ENCODE measurements around the gene JARID2.

Gene JARID2

GRCh38 chr6:15389084-15389764, 143.4 kb downstream of the JARID2 start:
- peaks cover 4 to 23% (median 14%) of the 10 kb centered on the region in 11 experiments; a peak in 18 of 22 replicates for H3K36me3 ChIP-seq
- H4K20me1 ChIP-seq = peaks cover 69 to 100% (median 84%) of the 10 kb centered on the region in 11 experiments; a peak in 20 of 22 replicates
- peak overlapping the region in 10 of 11 experiments; percentile 6 to 62 (median 47); a peak in 18 of 22 replicates for H3K9ac ChIP-seq
- peaks cover 0 to 19% (median 16%) of the 10 kb centered on the region in 11 experiments; a peak in 18 of 22 replicates for H3K9me3 ChIP-seq (replicated peaks in 1 of 11)
- peak overlapping the region; percentile 75 to 88 (median 81) for H3K4me2 ChIP-seq
- peak overlapping the region in 10 of 11 experiments; percentile 13 to 67 (median 60); a peak in 18 of 22 replicates for H3K27ac ChIP-seq
- TF ChIP-seq Cebpa-rat (IDR thresholded peaks at IDR 0.05) = no peak
- peaks cover 73 to 87% (median 83%) of the 10 kb centered on the region in 10 experiments for H3K4me1 ChIP-seq
- no peaks in the 10 kb centered on the region for H3K27me3 ChIP-seq
- no peak overlapping the region for H3K4me3 ChIP-seq

DNA sequence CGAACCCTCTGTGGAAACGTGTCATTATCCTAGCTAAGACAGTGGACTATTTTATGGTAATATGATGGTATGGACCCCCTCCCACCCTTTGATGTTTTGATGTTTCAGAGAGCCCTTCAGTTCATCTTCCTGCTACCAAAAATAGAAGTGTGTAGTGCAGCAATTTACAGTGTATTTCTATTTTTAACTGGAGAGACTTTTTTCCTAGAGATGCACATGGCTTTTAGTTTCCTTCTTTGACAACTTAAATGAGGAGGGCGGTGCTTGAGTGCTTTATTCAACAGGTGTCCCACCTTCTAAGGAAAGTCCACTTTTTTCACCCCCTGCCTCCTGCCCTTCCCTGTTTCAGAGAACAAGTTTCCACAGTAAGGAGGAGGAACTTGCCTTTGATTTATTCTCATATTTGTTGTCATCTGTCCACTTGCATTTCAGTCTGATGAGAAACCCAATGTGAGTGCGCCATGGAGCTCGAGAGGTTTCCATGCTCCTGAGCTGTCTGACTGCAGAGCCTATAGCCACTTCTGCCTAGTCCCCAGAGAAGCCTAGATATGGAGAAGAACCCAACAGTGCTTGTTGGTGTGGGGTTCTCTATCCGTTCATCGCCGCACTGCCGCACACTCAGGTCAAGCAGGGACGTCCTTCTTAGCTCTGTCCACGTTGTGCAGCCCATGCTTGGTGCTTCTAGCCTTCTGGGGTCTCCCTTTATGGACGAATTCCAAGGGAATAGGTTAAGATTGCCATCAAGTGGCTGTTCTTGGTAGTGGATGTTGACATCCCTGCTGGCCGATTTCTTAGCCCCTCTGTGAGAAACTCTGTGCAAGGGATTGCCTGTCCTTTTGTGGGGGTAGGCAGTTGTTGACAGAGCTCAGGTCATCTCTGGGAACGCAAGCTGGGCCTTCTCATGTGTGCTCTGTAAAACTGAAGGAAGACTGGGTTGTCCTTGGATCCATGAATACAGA, 144.2 kb downstream of the JARID2 start:
- Histone ChIP-seq H3K27ac (peak overlapping the region in 10 of 11 experiments; percentile 13 to 67 (median 60); a peak in 20 of 22 replicates), H3K36me3 (peaks cover 4 to 28% (median 22%) of the 10 kb centered on the region in 11 experiments; a peak in 18 of 22 replicates), H4K20me1 (peaks cover 61 to 100% (median 80%) of the 10 kb centered on the region in 11 experiments; a peak in 20 of 22 replicates), H3K9me3 (replicated peaks in 1 of 11) (peaks cover 0 to 25% (median 21%) of the 10 kb centered on the region in 11 experiments; a peak in 18 of 22 replicates), H3K4me3 (peak overlapping the region in 3 of 10 experiments; percentile 3 to 15 (median 7); a peak in 3 of 20 replicates), H3K4me1 (peaks cover 65 to 78% (median 75%) of the 10 kb centered on the region in 10 experiments), H3K4me2 (peak overlapping the region; percentile 75 to 88 (median 81)), H3K27me3 (no peaks in the 10 kb centered on the region), H3K9ac (peak overlapping the region in 10 of 11 experiments; percentile 15 to 63 (median 47); a peak in 18 of 22 replicates)
- TF ChIP-seq Cebpa-rat (IDR thresholded peaks at IDR 0.05) = no peak

DNA sequence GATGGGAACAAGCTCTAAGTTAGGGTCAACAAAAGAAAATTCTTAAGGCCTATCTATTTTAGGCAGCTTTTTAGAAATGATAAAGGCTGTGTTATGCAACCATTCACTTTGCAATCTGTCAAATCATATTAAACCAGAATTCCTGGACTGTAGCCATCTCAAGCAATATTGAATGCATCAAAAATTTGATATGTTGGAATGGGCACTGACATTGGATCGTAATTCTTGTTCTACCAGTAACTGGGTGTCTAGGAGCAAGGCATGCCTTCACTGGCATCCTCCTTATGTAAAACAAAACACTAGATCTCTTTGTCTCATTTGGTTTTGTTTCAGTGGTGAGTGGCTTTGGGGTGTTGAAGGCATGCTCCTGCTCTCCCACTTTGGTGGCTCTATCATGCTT, 145.6 kb downstream of the JARID2 start:
- Histone ChIP-seq H3K4me1 (peaks cover 52 to 64% (median 61%) of the 10 kb centered on the region in 10 experiments), H3K36me3 (peaks cover 4 to 32% (median 27%) of the 10 kb centered on the region in 11 experiments; a peak in 18 of 22 replicates), H3K9ac (peak overlapping the region in 9 of 11 experiments; percentile 1 to 63 (median 34); a peak in 9 of 22 replicates), H3K27ac (peak overlapping the region in 9 of 11 experiments; percentile 24 to 67 (median 60); a peak in 12 of 22 replicates), H3K4me3 (no peak overlapping the region), H3K27me3 (no peaks in the 10 kb centered on the region), H4K20me1 (peaks cover 46 to 100% (median 72%) of the 10 kb centered on the region in 11 experiments; a peak in 20 of 22 replicates), H3K4me2 (peak overlapping the region; percentile 59 to 86 (median 80)), H3K9me3 (replicated peaks in 1 of 11) (peaks cover 0 to 31% (median 21%) of the 10 kb centered on the region in 11 experiments; a peak in 18 of 22 replicates)
- TF ChIP-seq Cebpa-rat (IDR thresholded peaks at IDR 0.05) = no peak

GRCh38 chr6:15392182-15392581, 146.3 kb downstream of the JARID2 start:
- H3K36me3 ChIP-seq = peaks cover 4 to 32% (median 27%) of the 10 kb centered on the region in 11 experiments; a peak in 18 of 22 replicates
- no peak overlapping the region for H3K4me3 ChIP-seq
- peaks cover 45 to 59% (median 55%) of the 10 kb centered on the region in 10 experiments for H3K4me1 ChIP-seq
- H3K4me2 ChIP-seq = peak overlapping the region; percentile 59 to 86 (median 80)
- no peak for TF ChIP-seq Cebpa-rat (IDR thresholded peaks at IDR 0.05)
- peaks cover 43 to 100% (median 71%) of the 10 kb centered on the region in 11 experiments; a peak in 19 of 22 replicates for H4K20me1 ChIP-seq
- H3K9me3 ChIP-seq (replicated peaks in 1 of 11) = peaks cover 0 to 31% (median 21%) of the 10 kb centered on the region in 11 experiments; a peak in 18 of 22 replicates
- peak overlapping the region in 4 of 11 experiments; percentile 20 to 67 (median 47); a peak in 4 of 22 replicates for H3K27ac ChIP-seq
- H3K9ac ChIP-seq = peak overlapping the region in 4 of 11 experiments; percentile 4 to 21 (median 19); a peak in 2 of 22 replicates
- no peaks in the 10 kb centered on the region for H3K27me3 ChIP-seq

DNA sequence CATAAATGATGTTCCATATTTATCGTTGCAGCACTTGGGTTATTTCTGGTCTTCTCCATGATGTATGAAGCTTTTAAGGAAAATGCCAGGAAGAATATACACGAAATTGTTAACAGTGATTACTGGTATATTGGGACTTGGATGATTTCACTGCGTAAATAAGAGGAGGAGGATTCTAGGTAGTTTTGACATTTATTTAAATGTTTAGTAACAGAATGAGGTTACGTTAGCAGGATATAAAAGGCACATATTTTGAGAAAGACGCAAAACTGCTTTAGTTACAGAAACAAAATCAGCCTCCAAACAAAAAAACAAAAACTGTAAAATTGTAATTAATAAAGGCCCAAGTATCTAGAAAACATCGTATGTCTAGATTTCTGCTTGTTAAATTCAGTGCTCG, 147.7 kb downstream of the JARID2 start:
- Histone ChIP-seq H3K9me3 (replicated peaks in 1 of 11) (peaks cover 0 to 31% (median 21%) of the 10 kb centered on the region in 11 experiments; a peak in 18 of 22 replicates), H3K36me3 (peaks cover 4 to 32% (median 27%) of the 10 kb centered on the region in 11 experiments; a peak in 18 of 22 replicates), H3K27me3 (no peaks in the 10 kb centered on the region), H3K4me2 (no peak overlapping the region), H3K27ac (no peak overlapping the region), H3K4me3 (no peak overlapping the region), H3K9ac (no peak overlapping the region), H4K20me1 (peaks cover 44 to 100% (median 71%) of the 10 kb centered on the region in 11 experiments; a peak in 19 of 22 replicates), H3K4me1 (peaks cover 51 to 59% (median 55%) of the 10 kb centered on the region in 10 experiments)
- TF ChIP-seq Cebpa-rat (IDR thresholded peaks at IDR 0.05) = no peak

DNA sequence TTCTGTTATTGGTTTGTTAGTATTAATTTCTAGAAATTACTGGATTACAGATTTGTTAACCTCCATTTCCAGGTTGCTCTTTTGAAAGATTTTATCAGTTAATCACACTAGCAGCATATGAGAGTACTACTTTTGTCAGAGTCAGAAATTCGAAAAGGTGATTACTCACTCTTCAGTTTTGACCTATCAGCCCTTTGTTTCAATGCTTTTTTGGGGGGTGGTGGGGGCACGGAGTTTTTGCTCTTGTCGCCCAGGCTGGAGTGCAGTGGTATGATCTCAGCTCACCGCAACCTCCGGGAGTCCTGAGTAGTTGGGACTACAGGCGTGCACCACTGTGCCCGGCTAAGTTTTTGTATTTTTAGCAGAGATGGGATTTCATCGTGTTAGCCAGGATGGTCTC, 149.2 kb downstream of the JARID2 start:
- H3K27ac ChIP-seq = no peak overlapping the region
- no peak overlapping the region for H3K4me3 ChIP-seq
- peaks cover 51 to 59% (median 55%) of the 10 kb centered on the region in 10 experiments for H3K4me1 ChIP-seq
- no peaks in the 10 kb centered on the region for H3K27me3 ChIP-seq
- H3K9ac ChIP-seq = no peak overlapping the region
- H4K20me1 ChIP-seq = peaks cover 37 to 100% (median 71%) of the 10 kb centered on the region in 11 experiments; a peak in 20 of 22 replicates
- peaks cover 0 to 31% (median 21%) of the 10 kb centered on the region in 11 experiments; a peak in 18 of 22 replicates for H3K9me3 ChIP-seq (replicated peaks in 1 of 11)
- peaks cover 4 to 32% (median 27%) of the 10 kb centered on the region in 11 experiments; a peak in 18 of 22 replicates for H3K36me3 ChIP-seq
- TF ChIP-seq Cebpa-rat (IDR thresholded peaks at IDR 0.05) = no peak
- H3K4me2 ChIP-seq = no peak overlapping the region

DNA sequence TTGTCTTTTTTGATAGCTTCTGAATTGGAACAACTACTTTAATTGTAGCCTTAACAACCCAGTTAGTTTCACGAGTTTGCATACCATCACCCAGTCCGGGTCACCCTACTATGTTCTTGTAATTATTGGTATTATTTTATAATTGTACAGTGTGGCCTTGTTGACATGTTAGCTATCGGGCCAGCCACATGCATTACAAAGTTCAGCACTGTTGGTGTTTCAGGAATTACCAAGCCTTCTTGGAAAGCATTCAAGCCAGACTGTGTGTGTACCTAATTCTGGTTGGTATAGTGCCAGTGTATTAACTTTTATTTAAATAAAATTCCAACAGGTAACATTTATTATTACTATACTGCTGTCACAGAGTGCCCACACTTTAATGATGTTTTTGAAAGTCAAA, 150.9 kb downstream of the JARID2 start:
- Histone ChIP-seq H3K4me3 (no peak overlapping the region), H3K27ac (no peak overlapping the region), H3K9ac (no peak overlapping the region), H3K27me3 (no peaks in the 10 kb centered on the region), H3K4me2 (peak overlapping the region in 2 of 11 experiments; percentile 84 to 86; a peak in 1 of 22 replicates), H3K36me3 (peaks cover 4 to 31% (median 26%) of the 10 kb centered on the region in 11 experiments; a peak in 18 of 22 replicates), H3K4me1 (peaks cover 51 to 59% (median 55%) of the 10 kb centered on the region in 10 experiments), H4K20me1 (peaks cover 38 to 99% (median 70%) of the 10 kb centered on the region in 11 experiments; a peak in 19 of 22 replicates), H3K9me3 (replicated peaks in 1 of 11) (peaks cover 0 to 31% (median 21%) of the 10 kb centered on the region in 11 experiments; a peak in 18 of 22 replicates)
- no peak for TF ChIP-seq Cebpa-rat (IDR thresholded peaks at IDR 0.05)

Data from BLaER1 treated with 17β-estradiol and CSF1 and Interleukin-3, amounts not matched to agents 10 nM and 100 nM (cell line).